HG03095 (cell line): ENCODE data around the gene EDN2.

ENCODE experiments used
- ATAC-seq: cut with Tn5 transposase; IDR thresholded peaks from one replicate; pipeline ENCODE4 v1.9.1; 2021; ENCODE audit warnings: moderate library complexity; ENCODE audit not compliant: unreplicated experiment

EDN2 gene

DNA sequence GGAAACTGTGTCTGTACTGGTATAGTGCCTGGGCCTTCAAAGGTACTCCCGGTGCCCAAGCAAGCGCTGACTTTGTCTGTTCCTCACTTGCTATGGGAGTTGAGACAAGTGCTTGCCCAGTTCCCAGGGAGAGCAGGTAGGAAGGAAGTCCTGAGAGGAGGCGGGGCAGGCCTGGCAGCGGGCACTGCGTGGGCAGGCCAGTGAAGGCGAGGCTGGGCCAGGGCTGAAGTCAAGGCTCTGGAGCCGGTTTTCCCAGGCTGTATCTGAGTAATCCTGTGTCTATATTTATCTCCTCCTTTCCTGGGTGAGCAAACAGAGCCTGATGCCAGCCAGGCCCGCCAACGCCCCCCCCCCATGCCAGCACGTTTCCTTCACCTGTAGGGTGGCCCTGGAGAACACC is 15.9 kb upstream of the EDN2 start:
- ATAC-seq = no peak

DNA sequence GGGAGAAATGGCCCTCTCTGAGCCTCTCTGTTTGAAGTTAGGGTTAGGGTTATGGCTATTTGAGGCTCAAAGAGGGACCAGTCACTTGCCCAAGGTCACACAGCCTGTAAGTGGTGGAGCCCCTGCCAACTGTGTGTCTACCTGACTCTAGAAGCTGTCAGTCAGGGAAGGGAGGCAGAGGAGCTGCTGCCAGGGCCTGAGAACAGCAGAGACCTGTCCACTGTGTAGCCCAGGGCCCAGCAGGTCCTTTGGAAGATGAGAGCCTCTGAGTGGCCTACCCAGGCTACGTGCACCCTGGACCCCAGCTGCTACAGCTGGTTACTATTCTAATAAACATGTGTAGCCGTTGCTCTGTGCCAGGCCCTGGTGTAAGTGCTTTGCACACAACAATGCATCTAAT is 15.1 kb upstream of the EDN2 start:
- no peak for ATAC-seq

GRCh38 chr1:41498804-41499203 is 14.3 kb upstream of the EDN2 start:
- no peak for ATAC-seq

- ATAC-seq = no peak
These were observed 13.9 kb upstream of the EDN2 start for GRCh38 chr1:41498391-41498790.

GRCh38 chr1:41497461-41498030 is 13.1 kb upstream of the EDN2 start:
- ATAC-seq = no peak

DNA sequence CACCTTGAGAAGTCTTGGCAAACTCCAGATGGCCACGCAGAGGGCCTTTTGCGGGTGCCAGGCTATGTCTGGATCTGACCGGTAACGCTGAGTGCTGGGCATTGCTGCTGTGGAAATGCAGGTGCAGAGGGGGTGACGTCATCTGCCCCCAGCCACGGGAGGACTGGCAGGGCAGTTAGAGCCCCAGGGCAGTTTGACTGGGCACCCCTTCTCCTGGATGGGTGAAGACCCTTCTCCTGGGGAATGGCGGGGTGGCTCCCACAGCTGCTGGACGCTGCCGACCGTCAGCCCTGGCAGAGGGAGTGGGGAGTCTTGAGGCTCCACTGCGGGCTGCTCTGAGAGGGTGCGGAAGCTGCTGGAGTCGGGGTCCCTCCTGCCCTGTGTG is 12.6 kb upstream of the EDN2 start:
- no peak for ATAC-seq

GRCh38 chr1:41496080-41497055 is 11.9 kb upstream of the EDN2 start:
- ATAC-seq = no peak

- ATAC-seq = no peak
These were observed 10.9 kb upstream of the EDN2 start for GRCh38 chr1:41495210-41495948.

GRCh38 chr1:41494351-41495209 is 10.1 kb upstream of the EDN2 start:
- ATAC-seq = no peak

GRCh38 chr1:41493626-41494350 is 9.3 kb upstream of the EDN2 start:
- ATAC-seq = no peak

DNA sequence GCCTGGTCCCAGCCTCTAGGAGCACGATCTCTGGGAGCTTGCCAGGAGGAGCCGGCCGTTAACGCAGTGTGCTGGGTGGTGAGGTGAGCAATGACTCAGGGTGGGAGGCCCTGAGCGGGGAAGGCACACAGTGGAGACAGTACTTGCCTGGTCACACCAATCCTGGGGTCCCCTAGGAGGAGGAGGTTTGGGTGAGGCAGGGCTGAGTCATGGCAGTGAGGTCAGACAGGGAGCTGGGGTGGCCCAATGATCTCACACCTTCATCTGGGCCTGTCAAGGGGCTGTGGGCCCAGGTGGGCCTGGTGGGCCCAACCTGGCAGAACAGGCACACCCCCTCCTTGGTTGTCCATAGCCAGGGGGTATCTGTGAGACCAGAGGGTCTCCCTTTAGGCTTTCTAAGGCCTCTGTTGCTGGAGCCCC is 8.6 kb upstream of the EDN2 start:
- ATAC-seq = no peak

GRCh38 chr1:41492341-41492848 is 7.9 kb upstream of the EDN2 start:
- ATAC-seq = no peak

DNA sequence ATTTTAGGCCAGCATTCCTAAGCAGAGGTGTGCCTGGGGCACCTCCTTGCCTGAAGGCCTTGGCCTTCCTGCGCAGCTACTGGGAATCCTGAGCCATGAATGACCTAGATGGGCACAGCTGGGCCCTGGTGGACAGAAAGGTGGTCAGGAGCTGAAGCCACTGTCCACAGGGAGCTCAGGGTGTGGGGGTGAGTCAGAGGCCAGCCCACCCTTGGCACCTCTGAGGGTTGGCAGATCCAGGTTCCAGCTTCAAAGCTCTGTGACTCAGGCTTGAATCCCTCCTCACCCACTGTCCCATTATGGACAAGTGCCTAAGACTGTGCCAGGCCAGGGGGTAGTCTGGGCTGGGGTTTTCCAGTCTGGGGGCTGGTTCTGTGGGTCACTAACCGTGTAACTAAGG is 6.4 kb upstream of the EDN2 start:
- no peak for ATAC-seq

DNA sequence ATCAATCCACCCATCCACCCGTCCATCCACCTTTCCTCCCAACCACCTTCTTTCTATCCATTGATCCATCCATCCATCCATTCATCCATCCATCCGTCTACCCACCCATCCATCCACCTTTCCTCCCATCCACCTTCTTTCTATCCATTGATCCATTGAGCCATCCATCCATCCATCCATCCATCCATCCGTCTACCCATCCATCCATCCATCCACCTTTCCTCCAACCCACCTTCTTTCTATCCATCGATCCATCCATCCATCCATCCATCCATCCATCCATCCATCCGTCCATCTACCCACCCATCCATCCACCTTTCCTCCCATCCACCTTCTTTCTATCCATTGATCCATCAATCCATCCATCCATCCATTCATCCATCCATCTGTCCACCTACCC is 5.1 kb upstream of the EDN2 start:
- no peak for ATAC-seq

DNA sequence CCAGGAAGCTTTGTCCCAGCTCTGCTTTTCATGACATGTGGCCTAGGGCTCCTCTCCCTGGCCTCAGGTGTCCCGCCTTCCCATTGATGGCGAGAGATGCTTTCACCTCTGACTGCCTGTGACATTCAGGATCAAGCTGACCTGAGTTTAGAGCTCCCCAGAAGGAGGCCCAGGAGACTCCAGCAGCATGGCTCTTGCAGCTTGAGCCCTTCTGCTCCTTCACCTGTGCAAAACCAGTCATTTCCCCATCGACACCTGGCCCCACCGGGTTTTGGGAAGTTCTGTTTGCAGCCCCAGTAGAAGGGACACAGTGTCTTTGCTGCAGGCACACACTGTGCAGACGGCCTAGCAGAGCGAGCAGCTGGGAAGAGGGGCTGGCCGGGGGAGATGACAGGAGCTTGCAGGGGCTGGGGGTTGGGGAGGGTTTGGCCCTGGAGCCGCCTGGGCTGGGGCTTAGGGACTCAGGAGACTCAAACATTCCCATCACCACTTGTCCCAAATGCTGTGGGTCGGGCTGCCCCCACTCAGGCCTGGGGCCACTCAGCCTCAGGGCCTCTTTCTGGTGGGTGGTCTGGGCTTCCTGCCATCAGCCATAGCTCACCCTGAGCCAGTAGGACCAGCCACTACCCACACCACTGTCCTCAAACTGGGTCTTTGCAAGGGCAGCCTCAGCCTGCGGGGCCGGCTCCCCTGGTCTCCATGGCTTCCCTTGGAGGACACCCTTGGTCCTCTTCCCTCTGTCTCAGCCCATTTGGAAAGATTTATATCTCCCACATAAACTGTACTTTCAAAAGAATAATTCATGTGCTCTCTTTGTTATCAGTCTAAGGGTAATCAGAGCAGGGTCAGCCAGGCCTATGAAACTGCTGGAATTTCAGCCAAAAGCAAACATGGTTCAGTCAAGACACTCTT is 3.8 kb upstream of the EDN2 start:
- ATAC-seq = no peak

DNA sequence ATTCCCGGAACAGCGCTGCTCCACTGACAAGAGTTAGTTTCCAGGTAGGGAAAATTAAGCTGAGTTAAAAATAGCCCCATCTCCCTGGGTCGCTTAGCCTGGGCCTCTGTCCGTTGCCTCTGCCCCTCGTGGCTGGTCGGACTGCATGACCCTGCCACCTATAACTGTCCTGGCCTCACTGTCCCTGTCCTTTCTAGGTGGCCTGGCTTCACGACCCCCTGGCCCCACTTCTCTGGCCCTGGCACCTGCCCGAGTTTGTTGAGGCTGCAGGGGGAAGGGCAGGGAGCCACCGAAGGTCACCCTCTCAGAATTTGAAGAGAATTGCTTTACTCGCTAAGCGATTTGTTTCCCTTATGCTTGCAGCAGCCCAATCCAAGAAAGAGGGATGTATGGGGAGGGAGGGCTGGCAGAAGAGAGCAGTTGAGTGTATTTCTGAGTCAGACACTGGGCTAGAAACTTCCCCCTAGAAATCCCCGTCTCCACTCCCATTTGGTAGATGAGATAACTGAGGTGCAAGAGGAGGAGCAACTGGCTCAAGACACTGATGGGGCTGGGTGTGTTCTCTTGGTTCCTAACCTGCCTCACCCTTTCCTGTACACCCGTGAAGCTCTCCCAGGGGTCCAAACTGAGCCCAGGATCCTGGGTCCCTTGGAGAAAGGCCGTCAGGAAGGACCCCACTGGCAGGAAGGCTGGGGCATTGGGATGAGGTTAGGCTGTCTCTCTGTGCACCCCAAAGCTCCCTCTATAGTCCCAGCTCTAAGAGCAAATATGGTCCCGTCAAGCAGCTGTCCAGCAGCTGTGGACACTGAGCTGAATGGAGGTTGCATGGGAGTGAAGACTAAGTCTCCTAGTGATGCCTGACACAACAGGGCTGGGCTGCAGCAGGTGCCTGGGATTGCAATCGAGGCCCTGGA is 2.9 kb upstream of the EDN2 start:
- no peak for ATAC-seq

- no peak for ATAC-seq
These were observed 2.1 kb upstream of the EDN2 start for GRCh38 chr1:41486371-41487125.
